HG02970 (cell line): ENCODE data around the gene IL25.
"Not testable (repeated sequence)": the region's sequence is repeated elsewhere in the genome, so short reads cannot be mapped to it uniquely, and the experiment has no call there.

Experiments used
- ATAC-seq: cut with Tn5 transposase; IDR thresholded peaks from one replicate; pipeline ENCODE4 v1.9.1; 2021; ENCODE audit warnings: mild to moderate bottlenecking, moderate library complexity, moderate number of reproducible peaks; ENCODE audit not compliant: unreplicated experiment, low FRiP score

Gene IL25

GRCh38 chr14:23372509-23372908, at the start of gene IL25:
IL25 (plus strand) TSS chr14:23372809.
- ATAC-seq, result no peak

DNA sequence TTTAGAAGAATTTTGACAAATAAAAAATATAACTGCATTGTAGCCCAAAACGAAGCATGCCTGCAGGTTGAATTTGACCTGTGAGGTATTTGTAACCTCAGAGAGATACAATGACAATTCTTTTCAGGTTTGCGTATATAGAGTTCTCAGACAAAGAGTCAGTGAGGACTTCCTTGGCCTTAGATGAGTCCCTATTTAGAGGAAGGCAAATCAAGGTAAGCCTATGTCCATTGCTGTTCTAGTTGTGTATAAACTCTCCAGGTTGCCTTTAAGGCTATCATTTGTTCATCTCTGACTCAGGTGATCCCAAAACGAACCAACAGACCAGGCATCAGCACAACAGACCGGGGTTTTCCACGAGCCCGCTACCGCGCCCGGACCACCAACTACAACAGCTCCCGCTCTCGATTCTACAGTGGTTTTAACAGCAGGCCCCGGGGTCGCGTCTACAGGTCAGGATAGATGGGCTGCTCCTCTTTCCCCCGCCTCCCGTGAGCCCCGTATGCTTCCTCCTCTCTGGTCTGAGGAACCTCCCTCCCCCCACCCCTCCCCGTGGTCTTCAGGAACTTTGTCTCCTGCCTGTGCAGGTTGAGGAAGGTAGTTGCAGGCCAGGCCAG, 48.7 kb upstream of the IL25 start:
- no peak for ATAC-seq

- ATAC-seq, result no peak
Observed at GRCh38 chr14:23324455-23324846, 48.2 kb upstream of the IL25 start.

GRCh38 chr14:23324993-23325392, 47.6 kb upstream of the IL25 start:
- ATAC-seq, result no peak

- not testable (repeated sequence) for ATAC-seq
Observed at GRCh38 chr14:23325746-23326145, 46.9 kb upstream of the IL25 start.

DNA sequence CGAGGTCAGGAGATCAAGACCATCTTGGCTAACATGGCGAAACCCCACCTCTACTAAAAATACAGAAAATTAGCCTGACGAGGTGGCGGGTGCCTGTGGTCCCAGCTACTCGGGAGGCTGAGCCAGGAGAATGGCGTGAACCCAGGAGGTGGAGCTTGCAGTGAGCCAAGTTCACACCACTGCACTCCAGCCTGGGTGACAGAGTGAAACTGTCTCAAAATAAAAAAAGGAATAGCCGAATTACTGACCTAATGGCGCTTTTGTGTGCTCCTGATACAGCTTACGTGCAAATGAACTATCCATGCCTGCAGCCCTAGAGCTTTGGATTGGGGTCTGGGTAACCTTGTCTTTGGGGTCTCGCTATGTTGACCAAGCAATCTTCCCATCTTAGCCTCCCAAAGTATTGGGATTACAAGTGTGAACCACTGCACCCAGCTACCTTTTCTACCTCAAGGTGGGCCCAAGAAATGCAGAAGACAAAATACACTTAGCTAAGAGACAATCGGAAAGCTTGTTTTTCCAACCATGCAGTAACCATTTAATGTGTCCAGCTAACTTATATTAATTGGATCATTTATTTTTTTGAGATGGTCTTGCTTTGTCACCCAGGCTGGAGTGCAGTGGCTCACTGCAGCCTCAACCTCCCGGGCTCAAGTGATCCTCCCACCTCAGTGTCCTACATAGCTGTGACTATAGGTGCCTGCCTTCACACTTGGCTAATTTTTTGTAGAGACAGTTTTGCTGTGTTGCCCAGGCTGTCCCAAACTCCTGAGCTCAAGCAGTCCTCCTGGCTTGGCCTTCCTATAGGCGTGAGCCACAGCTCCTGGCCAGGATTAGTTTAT, 45.9 kb upstream of the IL25 start:
- ATAC-seq, result no peak

DNA sequence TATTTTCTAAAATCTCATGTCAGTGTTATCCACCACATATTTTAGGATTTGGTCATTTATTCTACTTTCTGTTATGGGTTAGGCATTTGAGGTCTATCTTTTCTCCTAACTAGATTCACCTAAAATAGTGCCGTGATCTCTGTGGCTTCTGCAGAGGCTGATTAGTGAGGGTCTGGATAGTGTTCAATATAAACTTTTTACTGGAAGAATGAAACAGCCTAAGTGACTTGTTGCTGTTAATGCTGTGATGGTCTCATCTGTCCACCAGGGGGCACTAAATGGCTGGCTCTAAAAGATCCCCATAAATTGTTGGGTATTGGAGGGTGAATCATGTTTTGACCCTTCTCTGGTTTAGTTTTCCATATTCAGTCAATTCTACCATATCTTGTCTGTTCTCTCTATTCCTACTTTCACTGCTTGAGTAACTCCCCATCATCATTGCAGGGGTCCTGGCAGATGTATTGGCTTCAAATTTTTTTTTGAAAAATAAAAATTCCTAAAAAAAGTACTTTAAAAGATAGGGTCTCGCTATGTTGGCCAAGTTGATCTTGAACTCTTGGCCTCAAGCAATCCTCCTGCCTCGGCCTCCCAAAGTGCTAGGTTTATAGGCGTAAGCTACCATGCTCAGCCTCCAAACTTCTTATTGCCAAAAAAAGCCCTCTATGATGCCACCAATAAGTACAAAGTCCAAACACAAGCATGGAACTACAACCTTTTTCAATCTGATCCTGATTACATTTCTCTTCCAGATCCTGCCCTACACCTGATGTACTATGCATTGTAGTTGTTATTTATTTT, 44.5 kb upstream of the IL25 start:
- no peak for ATAC-seq

- no peak for ATAC-seq
Observed at GRCh38 chr14:23335623-23336022, 37.0 kb upstream of the IL25 start.

DNA sequence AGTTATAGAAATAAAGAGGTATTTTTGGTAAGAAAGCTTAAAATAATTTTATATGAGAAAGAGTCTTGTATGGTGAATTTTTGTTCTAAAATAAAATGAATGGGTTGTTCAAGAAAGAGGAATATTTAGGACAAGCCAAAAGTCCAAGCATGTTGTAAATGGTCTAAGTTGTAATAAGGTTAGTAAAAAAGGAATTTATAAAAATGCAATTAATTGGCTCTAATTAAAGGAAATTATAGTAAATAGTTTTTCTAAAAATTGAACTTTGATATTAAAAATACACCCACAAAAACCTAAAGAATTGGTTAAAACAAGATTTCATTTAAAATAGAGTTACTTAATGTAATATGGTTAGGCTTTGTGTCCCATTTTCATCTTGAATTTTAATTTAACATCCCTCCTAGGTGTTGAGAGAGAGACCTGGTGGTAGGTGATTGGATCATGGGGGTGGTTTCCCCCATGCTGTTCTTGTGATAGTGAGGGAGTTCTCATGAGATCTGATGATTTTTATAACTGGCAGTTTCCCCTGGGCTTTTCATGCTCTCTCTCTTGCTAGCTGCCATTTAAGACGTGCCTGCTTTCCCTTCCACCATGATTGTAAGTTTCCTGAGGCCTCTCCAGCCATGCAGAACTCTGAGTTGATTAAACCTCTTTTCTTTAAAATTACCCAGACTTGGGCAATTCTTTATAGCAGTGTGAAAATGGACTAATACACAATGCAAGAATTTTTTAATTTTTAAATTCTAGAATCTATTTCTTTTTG, 32.9 kb upstream of the IL25 start:
- no peak for ATAC-seq

DNA sequence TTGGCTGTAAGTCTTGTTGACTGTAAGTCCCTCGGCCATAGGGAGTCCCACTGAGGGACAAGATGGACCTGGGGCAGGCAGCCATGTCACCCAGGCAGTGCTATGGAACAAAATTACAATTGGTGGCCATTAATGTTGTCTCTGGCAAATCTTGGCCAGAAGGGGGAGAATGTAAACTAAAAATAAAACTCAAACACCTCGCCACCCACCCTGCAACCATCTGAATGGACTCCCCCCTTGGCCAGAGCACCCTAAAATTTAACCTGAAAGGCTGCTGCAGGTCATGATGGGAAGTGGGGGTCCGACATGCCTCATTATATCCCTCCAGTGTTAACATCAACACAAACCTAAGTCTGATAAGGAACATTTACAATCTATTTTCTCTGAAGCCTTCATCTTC, 28.1 kb upstream of the IL25 start:
- ATAC-seq, result no peak

- ATAC-seq, result no peak
Observed at GRCh38 chr14:23345987-23346692, 26.5 kb upstream of the IL25 start.

DNA sequence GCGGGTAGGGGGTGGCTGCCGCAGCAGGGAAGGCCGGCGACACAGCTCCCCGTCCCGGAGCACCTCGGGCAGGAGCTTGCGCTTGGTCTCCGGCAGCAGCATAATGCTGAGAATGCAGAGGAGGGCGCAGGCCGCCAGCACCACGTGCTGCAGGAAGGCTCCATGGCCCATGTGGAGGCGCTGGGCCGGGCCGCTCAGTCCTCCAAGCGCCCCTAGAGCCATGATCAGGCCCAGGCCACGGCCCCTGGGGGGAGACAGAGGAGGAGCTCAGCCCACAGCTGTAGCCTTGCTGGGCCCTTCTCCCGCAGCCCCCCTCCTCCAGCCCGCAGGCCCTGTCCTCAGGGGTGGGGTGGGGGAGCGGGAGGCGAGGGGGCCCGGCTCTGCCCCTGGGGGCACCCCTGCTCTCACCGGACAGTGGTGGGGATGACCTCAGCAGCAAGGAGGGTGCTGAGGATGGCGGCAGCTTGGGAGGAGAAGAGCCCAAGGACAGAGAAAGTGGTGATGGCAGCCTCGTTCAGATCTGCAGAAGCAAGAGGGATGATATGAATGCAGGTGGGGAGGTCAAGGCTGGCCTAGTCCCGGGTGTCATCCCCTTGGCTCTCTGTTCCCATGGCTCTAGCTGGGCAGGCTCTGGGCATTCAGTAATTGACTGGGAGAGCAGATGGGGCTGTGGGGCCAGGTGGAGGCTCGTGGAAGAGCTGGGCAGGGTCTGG, 25.8 kb upstream of the IL25 start:
- ATAC-seq, result no peak

DNA sequence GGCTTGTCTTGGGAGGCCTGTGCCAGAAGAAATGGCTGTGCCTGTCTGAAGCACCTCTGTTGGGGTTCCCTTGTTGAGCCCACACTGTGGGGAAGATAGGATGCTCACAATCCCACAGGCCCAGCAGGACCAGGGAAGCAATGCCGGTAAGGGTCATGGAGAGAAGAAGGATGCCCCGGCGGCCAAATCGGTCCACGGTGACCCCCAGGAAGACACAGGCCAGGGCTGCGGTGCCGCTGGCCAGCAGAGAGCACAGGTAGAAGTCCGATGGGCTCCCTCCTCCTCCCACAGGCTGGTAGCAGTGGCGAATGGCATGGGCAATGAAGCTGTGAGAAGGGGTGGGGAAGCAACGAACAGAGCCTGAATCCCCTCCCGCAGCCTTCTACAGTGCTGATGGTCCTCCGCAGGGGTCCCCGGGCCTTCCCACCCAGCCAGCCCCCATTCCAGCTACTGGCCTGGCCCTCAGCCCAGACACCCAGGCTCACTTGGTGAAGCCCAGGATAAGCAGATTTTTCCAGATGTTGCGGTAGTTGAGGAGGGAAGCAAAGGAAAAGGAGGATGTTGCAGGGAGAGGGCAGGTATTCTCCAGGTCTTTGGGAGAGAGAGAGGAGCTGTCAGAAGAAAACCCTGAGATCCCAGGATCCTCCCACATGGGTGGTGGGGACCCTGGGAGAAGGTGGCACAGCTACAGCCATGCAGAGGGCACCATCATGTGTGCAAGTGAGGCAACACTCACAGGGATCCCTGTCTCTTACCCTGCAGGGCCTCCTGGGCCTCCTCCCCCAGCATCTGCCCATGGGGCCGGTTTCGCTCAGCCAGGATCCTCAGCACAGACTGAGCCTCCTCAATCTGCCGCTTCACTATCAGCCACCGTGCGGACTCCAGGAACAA, 25.0 kb upstream of the IL25 start:
- ATAC-seq, result no peak

- no peak for ATAC-seq
Observed at GRCh38 chr14:23348297-23348655, 24.3 kb upstream of the IL25 start.

- ATAC-seq, result no peak
Observed at GRCh38 chr14:23349156-23349845, 23.3 kb upstream of the IL25 start.

DNA sequence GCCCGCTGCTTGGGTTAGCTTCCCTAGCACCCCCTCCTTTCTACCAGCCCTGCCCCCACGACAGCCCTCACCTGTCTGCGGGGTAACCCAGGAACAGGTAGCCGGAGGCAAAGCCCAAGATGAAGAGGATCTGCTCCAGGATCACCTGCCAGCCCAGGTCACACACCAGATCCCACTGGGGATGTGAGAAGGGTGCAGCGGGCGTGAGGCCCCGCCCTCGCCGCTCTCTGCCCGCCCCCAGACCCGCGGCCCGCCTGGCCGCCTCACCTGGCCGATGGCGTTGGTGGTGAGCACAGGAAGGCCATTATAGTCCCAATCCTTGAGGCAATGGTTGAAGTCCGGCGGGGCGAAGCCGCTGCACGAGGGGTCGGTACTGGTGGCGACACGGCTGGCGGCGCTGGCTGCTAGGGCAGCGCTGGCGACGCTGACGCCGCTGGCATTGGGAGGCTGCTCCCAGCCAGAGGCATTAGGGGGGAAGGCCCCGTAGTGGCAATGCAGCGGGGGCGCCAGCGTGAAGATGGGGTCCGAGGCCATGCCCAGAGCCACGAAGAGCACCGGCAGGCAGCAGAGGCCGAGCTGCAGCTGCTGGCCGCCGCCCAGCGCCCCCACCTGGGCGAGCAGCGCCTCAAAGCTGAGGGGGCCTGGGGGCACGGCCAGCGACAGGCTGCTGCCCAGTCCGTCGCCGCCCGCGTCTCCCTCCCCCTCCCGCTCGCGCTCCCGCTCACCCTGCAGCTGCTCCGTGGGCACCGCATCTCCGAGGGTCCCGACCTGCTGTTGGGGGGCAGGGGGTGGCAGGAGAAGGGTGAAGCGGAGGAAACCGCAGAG, 20.7 kb upstream of the IL25 start:
- no peak for ATAC-seq
